HepG2 (cell line): ENCODE results near the gene PARVA.

Experiments
- BHLHE40 ChIP-seq: IDR thresholded peaks from 2 replicates; pipeline ENCODE4 v1.6.1; 2011; ENCODE audit warnings: low read length, improper control_type of control experiment
- DDIT3 ChIP-seq: sonication (generic); formaldehyde crosslinking; IDR thresholded peaks from 2 replicates; pipeline ENCODE4 v1.4.0; 2020; ENCODE audit warnings: mild to moderate bottlenecking, missing genetic modification reagents
- FOXP1 ChIP-seq, 2 experiments: fragments of 450-650 bp in 1 of 2; IDR thresholded peaks; 2 replicates each; pipeline ENCODE4 v1.6.1; 2017 to 2018; ENCODE audit warnings: antibody characterized with exemption in 1 of 2
- GABPA ChIP-seq, 2 experiments: IDR thresholded peaks; 2 replicates each; pipeline ENCODE4 v1.6.1; 2011 to 2016; ENCODE audit warnings: low read depth in 2 of 2, low read length in 1 of 2, missing biosample characterization in 1 of 2, missing genetic modification characterization in 1 of 2
- GTF2F1 ChIP-seq: fragments of 150-350 bp; IDR thresholded peaks from 2 replicates; pipeline ENCODE4 v1.6.1; 2014; ENCODE audit warnings: low read length
- NCOA1 ChIP-seq: sonication (generic); formaldehyde crosslinking; IDR thresholded peaks from 2 replicates; pipeline ENCODE4 v1.9.0; 2021; ENCODE audit warnings: missing genetic modification reagents
- ONECUT2 ChIP-seq: sonication (generic); formaldehyde crosslinking; IDR thresholded peaks from 2 replicates; pipeline ENCODE4 v1.4.0; 2020; ENCODE audit warnings: missing genetic modification reagents
- POLR2A ChIP-seq, 2 experiments: IDR thresholded peaks; 2 replicates each; pipeline ENCODE4 v1.6.1; 2011; ENCODE audit warnings: low read depth in 2 of 2, low read length in 2 of 2, mild to moderate bottlenecking in 1 of 2, moderate library complexity in 1 of 2; ENCODE audit not compliant: insufficient read depth in 1 of 2
- POLR2AphosphoS5 ChIP-seq: IDR thresholded peaks from 2 replicates; pipeline ENCODE4 v1.6.1; 2012; ENCODE audit warnings: low read depth, low read length
- RAD21 ChIP-seq: fragments of 450-650 bp; formaldehyde crosslinking; IDR thresholded peaks from 2 replicates; pipeline ENCODE4 v1.5.0; 2020; ENCODE audit warnings: mild to moderate bottlenecking
- XBP1 ChIP-seq: sonication (generic); formaldehyde crosslinking; IDR thresholded peaks from 2 replicates; pipeline ENCODE4 v1.5.0; 2020; ENCODE audit warnings: missing genetic modification reagents
- ZBTB1 ChIP-seq: sonication (generic); formaldehyde crosslinking; IDR thresholded peaks from 2 replicates; pipeline ENCODE4 v1.4.0; 2020; ENCODE audit warnings: missing genetic modification reagents, borderline replicate concordance
- ZNF264 ChIP-seq: sonication (generic); formaldehyde crosslinking; IDR thresholded peaks from 2 replicates; pipeline ENCODE4 v1.4.0; 2020; ENCODE audit warnings: missing genetic modification reagents
- TF ChIP-seq, protein P1 (sequence below): sonication (generic); formaldehyde crosslinking; IDR thresholded peaks from 2 replicates; pipeline ENCODE4 v1.4.0; 2020; ENCODE audit warnings: missing genetic modification reagents

DNA sequence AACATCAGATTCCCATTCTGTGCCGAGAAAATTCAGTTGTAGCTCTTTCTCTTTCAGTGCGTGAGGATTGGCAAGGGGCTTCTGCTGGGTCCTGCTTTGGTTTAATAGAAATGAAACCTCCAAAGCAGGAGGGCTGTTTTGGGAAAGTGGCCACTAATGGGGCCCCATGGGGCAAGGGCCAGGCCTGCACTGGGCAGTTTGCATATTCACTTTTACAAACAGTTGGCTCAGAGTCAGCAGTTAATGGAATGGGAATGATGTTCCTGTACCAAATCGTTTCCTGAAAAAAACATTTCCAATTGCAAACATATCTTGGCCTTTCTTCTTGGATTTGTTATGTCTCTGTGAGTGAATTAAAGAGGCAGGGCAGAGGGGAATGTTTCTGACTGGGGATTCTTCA lies 92.1 kb downstream of the PARVA start:
- no peak for TF ChIP-seq FOXP1 (IDR thresholded peaks at IDR 0.05)
- TF ChIP-seq FOXP1 (CRISPR knock-in tag; IDR thresholded peaks at IDR 0.05), result no peak
- TF ChIP-seq, protein P1, sequence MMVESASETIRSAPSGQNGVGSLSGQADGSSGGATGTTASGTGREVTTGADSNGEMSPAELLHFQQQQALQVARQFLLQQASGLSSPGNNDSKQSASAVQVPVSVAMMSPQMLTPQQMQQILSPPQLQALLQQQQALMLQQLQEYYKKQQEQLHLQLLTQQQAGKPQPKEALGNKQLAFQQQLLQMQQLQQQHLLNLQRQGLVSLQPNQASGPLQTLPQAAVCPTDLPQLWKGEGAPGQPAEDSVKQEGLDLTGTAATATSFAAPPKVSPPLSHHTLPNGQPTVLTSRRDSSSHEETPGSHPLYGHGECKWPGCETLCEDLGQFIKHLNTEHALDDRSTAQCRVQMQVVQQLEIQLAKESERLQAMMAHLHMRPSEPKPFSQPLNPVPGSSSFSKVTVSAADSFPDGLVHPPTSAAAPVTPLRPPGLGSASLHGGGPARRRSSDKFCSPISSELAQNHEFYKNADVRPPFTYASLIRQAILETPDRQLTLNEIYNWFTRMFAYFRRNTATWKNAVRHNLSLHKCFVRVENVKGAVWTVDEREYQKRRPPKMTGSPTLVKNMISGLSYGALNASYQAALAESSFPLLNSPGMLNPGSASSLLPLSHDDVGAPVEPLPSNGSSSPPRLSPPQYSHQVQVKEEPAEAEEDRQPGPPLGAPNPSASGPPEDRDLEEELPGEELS (CRISPR knock-in tag), result no peak
- TF ChIP-seq POLR2A (IDR thresholded peaks at IDR 0.05; ENCODE audit: insufficient read depth in 1 of 2, low read depth in 2 of 2, low read length in 2 of 2), result no peak
- TF ChIP-seq RAD21 (CRISPR knock-in tag), result no peak
- no peak for TF ChIP-seq POLR2AphosphoS5
- no peak for TF ChIP-seq BHLHE40
- no peak for TF ChIP-seq GTF2F1
- no peak for TF ChIP-seq ZBTB1
- TF ChIP-seq DDIT3, result no peak
- TF ChIP-seq NCOA1 (CRISPR knock-in tag), result no peak
- no peak for TF ChIP-seq XBP1 (CRISPR knock-in tag)
- no peak for TF ChIP-seq ONECUT2 (CRISPR knock-in tag)
- no peak for TF ChIP-seq ZNF264
- no peak for TF ChIP-seq GABPA (IDR thresholded peaks at IDR 0.05; ENCODE audit: low read depth, low read length)
- no peak for TF ChIP-seq GABPA (CRISPR knock-in tag; IDR thresholded peaks at IDR 0.05; ENCODE audit: low read depth)
